Measurements from ENCODE around the gene GALNT2.

The GALNT2 gene

GRCh38 chr1:230052665-230053064 is 14.4 kb upstream of the GALNT2 start:
- H3K4me3 ChIP-seq (ENCODE audit: low read depth, low read length), result no peak overlapping the region
- H3K36me3 ChIP-seq (ENCODE audit: control insufficient read depth, insufficient read depth, low read length), result no peaks in the 10 kb centered on the region
- no peaks in the 10 kb centered on the region for H3K9me3 ChIP-seq (ENCODE audit: control insufficient read depth, insufficient read depth, low read length)
- H3K9ac ChIP-seq (ENCODE audit: low read depth, low read length), result no peak overlapping the region
- H3K4me1 ChIP-seq (ENCODE audit: control insufficient read depth, insufficient read depth, low read length), result no peaks in the 10 kb centered on the region
- H3K27me3 ChIP-seq (ENCODE audit: control insufficient read depth, insufficient read depth, low read length), result no peaks in the 10 kb centered on the region

GRCh38 chr1:230054092-230054749 is 12.8 kb upstream of the GALNT2 start:
- Histone ChIP-seq H3K4me3 (ENCODE audit: low read depth, low read length) (no peak overlapping the region), H3K9me3 (ENCODE audit: control insufficient read depth, insufficient read depth, low read length) (no peaks in the 10 kb centered on the region), H3K27me3 (ENCODE audit: control insufficient read depth, insufficient read depth, low read length) (no peaks in the 10 kb centered on the region), H3K36me3 (ENCODE audit: control insufficient read depth, insufficient read depth, low read length) (no peaks in the 10 kb centered on the region), H3K4me1 (ENCODE audit: control insufficient read depth, insufficient read depth, low read length) (no peaks in the 10 kb centered on the region), H3K9ac (ENCODE audit: low read depth, low read length) (no peak overlapping the region)

- Histone ChIP-seq H3K9ac (ENCODE audit: low read depth, low read length) (no peak overlapping the region), H3K9me3 (ENCODE audit: control insufficient read depth, insufficient read depth, low read length) (no peaks in the 10 kb centered on the region), H3K27me3 (ENCODE audit: control insufficient read depth, insufficient read depth, low read length) (no peaks in the 10 kb centered on the region), H3K4me3 (ENCODE audit: low read depth, low read length) (no peak overlapping the region), H3K4me1 (ENCODE audit: control insufficient read depth, insufficient read depth, low read length) (no peaks in the 10 kb centered on the region), H3K36me3 (ENCODE audit: control insufficient read depth, insufficient read depth, low read length) (no peaks in the 10 kb centered on the region)
These were observed 10.9 kb upstream of the GALNT2 start for GRCh38 chr1:230056098-230056497.

GRCh38 chr1:230057100-230057499 is 9.9 kb upstream of the GALNT2 start:
- Histone ChIP-seq H3K9ac (ENCODE audit: low read depth, low read length) (no peak overlapping the region), H3K4me3 (ENCODE audit: low read depth, low read length) (no peak overlapping the region), H3K27me3 (ENCODE audit: control insufficient read depth, insufficient read depth, low read length) (no peaks in the 10 kb centered on the region), H3K4me1 (ENCODE audit: control insufficient read depth, insufficient read depth, low read length) (no peaks in the 10 kb centered on the region), H3K36me3 (ENCODE audit: control insufficient read depth, insufficient read depth, low read length) (no peaks in the 10 kb centered on the region), H3K9me3 (ENCODE audit: control insufficient read depth, insufficient read depth, low read length) (no peaks in the 10 kb centered on the region)

- no peaks in the 10 kb centered on the region for H3K36me3 ChIP-seq (ENCODE audit: control insufficient read depth, insufficient read depth, low read length)
- no peaks in the 10 kb centered on the region for H3K27me3 ChIP-seq (ENCODE audit: control insufficient read depth, insufficient read depth, low read length)
- H3K4me1 ChIP-seq (ENCODE audit: control insufficient read depth, insufficient read depth, low read length), result no peaks in the 10 kb centered on the region
- H3K4me3 ChIP-seq (ENCODE audit: low read depth, low read length), result no peak overlapping the region
- no peak overlapping the region for H3K9ac ChIP-seq (ENCODE audit: low read depth, low read length)
- H3K9me3 ChIP-seq (ENCODE audit: control insufficient read depth, insufficient read depth, low read length), result no peaks in the 10 kb centered on the region
These were observed 9.1 kb upstream of the GALNT2 start for GRCh38 chr1:230057681-230058565.

GRCh38 chr1:230058626-230059025 is 8.4 kb upstream of the GALNT2 start:
- no peak overlapping the region for H3K9ac ChIP-seq (ENCODE audit: low read depth, low read length)
- H3K4me1 ChIP-seq (ENCODE audit: control insufficient read depth, insufficient read depth, low read length), result no peaks in the 10 kb centered on the region
- no peaks in the 10 kb centered on the region for H3K9me3 ChIP-seq (ENCODE audit: control insufficient read depth, insufficient read depth, low read length)
- H3K36me3 ChIP-seq (ENCODE audit: control insufficient read depth, insufficient read depth, low read length), result no peaks in the 10 kb centered on the region
- no peak overlapping the region for H3K4me3 ChIP-seq (ENCODE audit: low read depth, low read length)
- no peaks in the 10 kb centered on the region for H3K27me3 ChIP-seq (ENCODE audit: control insufficient read depth, insufficient read depth, low read length)

- Histone ChIP-seq H3K9ac (ENCODE audit: low read depth, low read length) (no peak overlapping the region), H3K27me3 (ENCODE audit: control insufficient read depth, insufficient read depth, low read length) (no peaks in the 10 kb centered on the region), H3K4me3 (ENCODE audit: low read depth, low read length) (no peak overlapping the region), H3K36me3 (ENCODE audit: control insufficient read depth, insufficient read depth, low read length) (no peaks in the 10 kb centered on the region), H3K4me1 (ENCODE audit: control insufficient read depth, insufficient read depth, low read length) (no peaks in the 10 kb centered on the region), H3K9me3 (ENCODE audit: control insufficient read depth, insufficient read depth, low read length) (no peaks in the 10 kb centered on the region)
These were observed 5.2 kb upstream of the GALNT2 start for GRCh38 chr1:230061801-230062200.

- Histone ChIP-seq H3K27me3 (ENCODE audit: control insufficient read depth, insufficient read depth, low read length) (no peaks in the 10 kb centered on the region), H3K9ac (ENCODE audit: low read depth, low read length) (no peak overlapping the region), H3K36me3 (ENCODE audit: control insufficient read depth, insufficient read depth, low read length) (no peaks in the 10 kb centered on the region), H3K4me1 (ENCODE audit: control insufficient read depth, insufficient read depth, low read length) (no peaks in the 10 kb centered on the region), H3K4me3 (ENCODE audit: low read depth, low read length) (no peak overlapping the region), H3K9me3 (ENCODE audit: control insufficient read depth, insufficient read depth, low read length) (no peaks in the 10 kb centered on the region)
These were observed 4.5 kb upstream of the GALNT2 start for GRCh38 chr1:230062521-230062920.

GRCh38 chr1:230064283-230064682 is 2.8 kb upstream of the GALNT2 start:
- no peaks in the 10 kb centered on the region for H3K9me3 ChIP-seq (ENCODE audit: control insufficient read depth, insufficient read depth, low read length)
- peaks cover 5% of the 10 kb centered on the region for H3K27me3 ChIP-seq (ENCODE audit: control insufficient read depth, insufficient read depth, low read length)
- H3K4me3 ChIP-seq (ENCODE audit: low read depth, low read length), result no peak overlapping the region
- no peaks in the 10 kb centered on the region for H3K4me1 ChIP-seq (ENCODE audit: control insufficient read depth, insufficient read depth, low read length)
- no peaks in the 10 kb centered on the region for H3K36me3 ChIP-seq (ENCODE audit: control insufficient read depth, insufficient read depth, low read length)
- H3K9ac ChIP-seq (ENCODE audit: low read depth, low read length), result no peak overlapping the region

GRCh38 chr1:230065161-230065560 is 1.9 kb upstream of the GALNT2 start:
- Histone ChIP-seq H3K36me3 (ENCODE audit: control insufficient read depth, insufficient read depth, low read length) (no peaks in the 10 kb centered on the region), H3K9ac (ENCODE audit: low read depth, low read length) (no peak overlapping the region), H3K9me3 (ENCODE audit: control insufficient read depth, insufficient read depth, low read length) (no peaks in the 10 kb centered on the region)

GRCh38 chr1:230065571-230065970 is 1.5 kb upstream of the GALNT2 start:
- Histone ChIP-seq H3K27me3 (ENCODE audit: control insufficient read depth, insufficient read depth, low read length) (peaks cover 5% of the 10 kb centered on the region), H3K36me3 (ENCODE audit: control insufficient read depth, insufficient read depth, low read length) (no peaks in the 10 kb centered on the region), H3K9ac (ENCODE audit: low read depth, low read length) (no peak overlapping the region), H3K4me3 (ENCODE audit: low read depth, low read length) (no peak overlapping the region), H3K9me3 (ENCODE audit: control insufficient read depth, insufficient read depth, low read length) (no peaks in the 10 kb centered on the region), H3K4me1 (ENCODE audit: control insufficient read depth, insufficient read depth, low read length) (no peaks in the 10 kb centered on the region)

More at GRCh38 chr1:230065161-230065560, 1.9 kb upstream of the GALNT2 start:
- no peak overlapping the region for H3K4me3 ChIP-seq (ENCODE audit: low read depth, low read length)
- peaks cover 5% of the 10 kb centered on the region for H3K27me3 ChIP-seq (ENCODE audit: control insufficient read depth, insufficient read depth, low read length)
- no peaks in the 10 kb centered on the region for H3K4me1 ChIP-seq (ENCODE audit: control insufficient read depth, insufficient read depth, low read length)

GRCh38 chr1:230066031-230066430 is 1.0 kb upstream of the GALNT2 start:
- Histone ChIP-seq H3K9ac (ENCODE audit: low read depth, low read length) (no peak overlapping the region), H3K36me3 (ENCODE audit: control insufficient read depth, insufficient read depth, low read length) (no peaks in the 10 kb centered on the region), H3K4me1 (ENCODE audit: control insufficient read depth, insufficient read depth, low read length) (no peaks in the 10 kb centered on the region), H3K9me3 (ENCODE audit: control insufficient read depth, insufficient read depth, low read length) (no peaks in the 10 kb centered on the region), H3K27me3 (ENCODE audit: control insufficient read depth, insufficient read depth, low read length) (peaks cover 5% of the 10 kb centered on the region), H3K4me3 (ENCODE audit: low read depth, low read length) (peak overlapping the region; percentile 63)

Data from iPS-15b (cell line).